DMS 273 (cell line): Measurements from ENCODE around the gene OR13C2.
"Not testable (repeated sequence)": the region's sequence is repeated elsewhere in the genome, so short reads cannot be mapped to it uniquely, and the experiment has no call there.

ENCODE experiments used
- DNase-seq: peaks from one replicate; lab custom pipeline; 2025; ENCODE audit not compliant: unreplicated experiment; lab: John Stamatoyannopoulos, UW

Gene OR13C2

GRCh38 chr9:104605527-104605926, at the start of gene OR13C2:
OR13C2 (minus strand) TSS chr9:104605627; CDS start chr9:104605627, 0 bp downstream.
- DNase-seq, result not testable (repeated sequence)

GRCh38 chr9:104635456-104635855, 30.0 kb upstream of the OR13C2 start:
- no peak for DNase-seq

GRCh38 chr9:104633976-104634520, 28.6 kb upstream of the OR13C2 start:
- no peak for DNase-seq

- not testable (repeated sequence) for DNase-seq
Measured at GRCh38 chr9:104625964-104626363, 20.5 kb upstream of the OR13C2 start.

- DNase-seq, result no peak
Measured at GRCh38 chr9:104618104-104618503, 12.7 kb upstream of the OR13C2 start, which contains the start of gene OR13C9. OR13C9 (minus strand) TSS chr9:104618204; CDS start chr9:104618204, 0 bp downstream.

- no peak for DNase-seq
Measured at GRCh38 chr9:104617418-104617817, 12.0 kb upstream of the OR13C2 start.

- DNase-seq, result no peak
Measured at GRCh38 chr9:104611213-104611612, 5.8 kb upstream of the OR13C2 start.

- DNase-seq, result peak; percentile 14
Measured at GRCh38 chr9:104608336-104608735, 2.9 kb upstream of the OR13C2 start.

GRCh38 chr9:104606152-104606551, 725 bp upstream of the OR13C2 start:
- no peak for DNase-seq

- DNase-seq, result no peak
Measured at GRCh38 chr9:104604801-104605200, 626 bp downstream of the OR13C2 start.

- not testable (repeated sequence) for DNase-seq
Measured at GRCh38 chr9:104599313-104599712, 6.1 kb downstream of the OR13C2 start, which contains the start of gene OR13C5. OR13C5 (minus strand) TSS chr9:104599413; CDS start chr9:104599413, 0 bp downstream.

- DNase-seq, result not testable (repeated sequence)
Measured at GRCh38 chr9:104598749-104599148, 6.7 kb downstream of the OR13C2 start.

- DNase-seq, result no peak
Measured at GRCh38 chr9:104589626-104590025, 15.8 kb downstream of the OR13C2 start.

GRCh38 chr9:104586496-104587180, 18.8 kb downstream of the OR13C2 start:
- DNase-seq, result no peak

- DNase-seq, result no peak
Measured at GRCh38 chr9:104580562-104580961, 24.9 kb downstream of the OR13C2 start.

- no peak for DNase-seq
Measured at GRCh38 chr9:104577263-104577662, 28.2 kb downstream of the OR13C2 start.

- no peak for DNase-seq
Measured at GRCh38 chr9:104575456-104575855, 30.0 kb downstream of the OR13C2 start.

GRCh38 chr9:104572612-104573011, 32.8 kb downstream of the OR13C2 start:
- no peak for DNase-seq

GRCh38 chr9:104568868-104569267, 36.6 kb downstream of the OR13C2 start, which contains the start of gene OR13C8:
OR13C8 (plus strand) TSS chr9:104569168; CDS start chr9:104569168, 0 bp downstream.
- DNase-seq, result no peak

- DNase-seq, result no peak
Measured at GRCh38 chr9:104564358-104564757, 41.1 kb downstream of the OR13C2 start.

- DNase-seq, result no peak
Measured at GRCh38 chr9:104556830-104557634, 48.4 kb downstream of the OR13C2 start.

- DNase-seq, result no peak
Measured at GRCh38 chr9:104555521-104555920, 49.9 kb downstream of the OR13C2 start.
